CD14-positive monocyte (primary cell): ENCODE data around the gene CDK2. TPM values are rescaled to one million over a fixed set of nuclear protein-coding genes. Genes with fewer than 3 reads are reported as not detected.

Experiments
- DNase-seq, 3 donors: peaks; one replicate each; pipeline ENCODE4 v3.0.0-alpha.2; 2011 to 2022
- H2AFZ ChIP-seq: 2 replicates; pipeline ENCODE4 v1.6.0; 2012; ENCODE audit warnings: mild to moderate bottlenecking, low read depth, low read length, inconsistent platforms; ENCODE audit not compliant: insufficient read depth, poor library complexity, severe bottlenecking
- H3K27ac ChIP-seq, 2 donors: 1 replicate in 1 of 2; 2 replicates in 1 of 2; pipeline ENCODE4 v1.5.1; 2012 to 2013; ENCODE audit warnings: low read length in 2 of 2, control low read depth in 1 of 2, inconsistent platforms in 1 of 2, low read depth in 1 of 2, mild to moderate bottlenecking in 1 of 2
- H3K27me3 ChIP-seq, 2 donors: one replicate each; pipeline versions ENCODE4 v1.6.0 to v1.6.1; 2011 to 2013; ENCODE audit warnings: low read length in 2 of 2; ENCODE audit not compliant: control insufficient read depth in 2 of 2, insufficient read depth in 2 of 2
- H3K36me3 ChIP-seq, 2 donors: replicated peaks in 1 of 2; 1 replicate in 1 of 2; 2 replicates in 1 of 2; pipeline versions ENCODE4 v1.5.1 to v1.6.1; 2012 to 2013; ENCODE audit warnings: low read length in 2 of 2, control low read depth in 1 of 2, inconsistent platforms in 1 of 2, mild to moderate bottlenecking in 1 of 2; ENCODE audit not compliant: insufficient read depth in 2 of 2, control insufficient read depth in 1 of 2
- H3K4me1 ChIP-seq, 2 donors: 1 replicate in 1 of 2; 2 replicates in 1 of 2; pipeline versions ENCODE4 v1.5.1 to v1.6.1; 2012 to 2013; ENCODE audit warnings: low read length in 2 of 2, control low read depth in 1 of 2, inconsistent platforms in 1 of 2, mild to moderate bottlenecking in 1 of 2, moderate library complexity in 1 of 2; ENCODE audit not compliant: insufficient read depth in 2 of 2, control insufficient read depth in 1 of 2
- H3K4me2 ChIP-seq: replicated peaks from 2 replicates; pipeline ENCODE3; 2012; ENCODE audit warnings: low read length, moderate library complexity, mild to moderate bottlenecking; ENCODE audit not compliant: poor library complexity, severe bottlenecking; ENCODE audit errors: extremely low read depth
- H3K4me3 ChIP-seq, 3 experiments: fragments of 200-600 bp in 1 of 3; sonication (generic) in 1 of 3; replicated peaks in 1 of 3; 1 replicate in 2 of 3; 2 replicates in 1 of 3; pipeline ENCODE4 v1.5.1; 2011 to 2013; ENCODE audit warnings: low read length in 3 of 3, mild to moderate bottlenecking in 3 of 3, control low read depth in 2 of 3, low read depth in 2 of 3, inconsistent platforms in 1 of 3, moderate library complexity in 1 of 3
- H3K79me2 ChIP-seq: 2 replicates; pipeline ENCODE4 v1.6.0; 2012; ENCODE audit warnings: mild to moderate bottlenecking, control low read depth, inconsistent platforms, low read length, moderate library complexity; ENCODE audit not compliant: insufficient read depth
- H3K9ac ChIP-seq: 2 replicates; pipeline ENCODE4 v1.6.0; 2017; ENCODE audit warnings: low read length, mild to moderate bottlenecking; ENCODE audit not compliant: insufficient read depth, poor library complexity, severe bottlenecking
- H3K9me3 ChIP-seq, 2 donors: replicated peaks in 1 of 2; 1 replicate in 1 of 2; 2 replicates in 1 of 2; pipeline versions ENCODE4 v1.5.1 to v1.6.1; 2012 to 2013; ENCODE audit warnings: low read length in 2 of 2, control low read depth in 1 of 2; ENCODE audit not compliant: control insufficient read depth in 1 of 2, insufficient read depth in 1 of 2
- H4K20me1 ChIP-seq: 2 replicates; pipeline ENCODE4 v1.6.0; 2012; ENCODE audit warnings: mild to moderate bottlenecking, low read length, control low read depth, moderate library complexity; ENCODE audit not compliant: insufficient read depth
- H3K27ac Mint-ChIP-seq, 7 donors: one replicate each; pipeline ENCODE4 v1.8.0; 2020; ENCODE audit warnings: mild to moderate bottlenecking in 7 of 7, mixed read lengths in 7 of 7, moderate library complexity in 6 of 7, inconsistent platforms in 2 of 7
- H3K27me3 Mint-ChIP-seq, 3 donors: one replicate each; pipeline ENCODE4 v1.8.0; 2021 to 2022; ENCODE audit warnings: low read depth in 3 of 3, mild to moderate bottlenecking in 3 of 3, mixed read lengths in 3 of 3, moderate library complexity in 3 of 3, inconsistent platforms in 1 of 3
- H3K36me3 Mint-ChIP-seq, 2 donors: one replicate each; pipeline ENCODE4 v1.8.0; 2020; ENCODE audit warnings: mixed read lengths in 2 of 2, inconsistent platforms in 1 of 2, mild to moderate bottlenecking in 1 of 2
- H3K4me1 Mint-ChIP-seq: one replicate; pipeline ENCODE4 v1.8.0; 2020; ENCODE audit warnings: mild to moderate bottlenecking, mixed read lengths
- H3K4me3 Mint-ChIP-seq, 2 donors: one replicate each; pipeline ENCODE4 v1.8.0; 2020; ENCODE audit warnings: mild to moderate bottlenecking in 2 of 2, mixed read lengths in 2 of 2, moderate library complexity in 1 of 2
- H3K9me3 Mint-ChIP-seq, 7 donors: one replicate each; pipeline ENCODE4 v1.8.0; 2020 to 2022; ENCODE audit warnings: mixed read lengths in 7 of 7, mild to moderate bottlenecking in 6 of 7, moderate library complexity in 6 of 7, inconsistent platforms in 2 of 7
- WGBS: methylation state at CpG from one replicate; pipeline ENCODE4 v1.1.5; 2013; ENCODE audit warnings: missing lambda C conversion rate; ENCODE audit not compliant: insufficient coverage; 5-methylcytosine and 5-hydroxymethylcytosine counted together
- intact Hi-C, 2 donors: fragments of 100-400 bp; cut with micrococcal nuclease; formaldehyde crosslinking; loops; one replicate each; pipeline versions ENCODE4 v1.15.0 to v1.15.1; 2023
- polyA plus RNA-seq, 3 donors: library from polyadenylated mRNA; depleted of rRNA in 1 of 3; unstranded in 2 of 3; stranded (reverse) in 1 of 3; fragments of 300-500 nt in 2 of 3; fragments of >200 nt in 1 of 3; fragmentation: Illumina TruSeq in 2 of 3; gene quantifications; 1 replicate in 2 of 3; 2 replicates in 1 of 3; pipeline ENCODE4 v1.2.3, GENCODE V29; 2012 to 2021
- TF ChIP-seq, protein P1 (sequence below): fragments of 200-600 bp; IDR thresholded peaks from one replicate; pipeline ENCODE4 v1.8.0; 2022; ENCODE audit warnings: antibody characterized with exemption, mild to moderate bottlenecking

CDK2 gene
- polyA plus RNA-seq, 3 donors: 4.1 to 11.8 (median 4.7) TPM

DNA sequence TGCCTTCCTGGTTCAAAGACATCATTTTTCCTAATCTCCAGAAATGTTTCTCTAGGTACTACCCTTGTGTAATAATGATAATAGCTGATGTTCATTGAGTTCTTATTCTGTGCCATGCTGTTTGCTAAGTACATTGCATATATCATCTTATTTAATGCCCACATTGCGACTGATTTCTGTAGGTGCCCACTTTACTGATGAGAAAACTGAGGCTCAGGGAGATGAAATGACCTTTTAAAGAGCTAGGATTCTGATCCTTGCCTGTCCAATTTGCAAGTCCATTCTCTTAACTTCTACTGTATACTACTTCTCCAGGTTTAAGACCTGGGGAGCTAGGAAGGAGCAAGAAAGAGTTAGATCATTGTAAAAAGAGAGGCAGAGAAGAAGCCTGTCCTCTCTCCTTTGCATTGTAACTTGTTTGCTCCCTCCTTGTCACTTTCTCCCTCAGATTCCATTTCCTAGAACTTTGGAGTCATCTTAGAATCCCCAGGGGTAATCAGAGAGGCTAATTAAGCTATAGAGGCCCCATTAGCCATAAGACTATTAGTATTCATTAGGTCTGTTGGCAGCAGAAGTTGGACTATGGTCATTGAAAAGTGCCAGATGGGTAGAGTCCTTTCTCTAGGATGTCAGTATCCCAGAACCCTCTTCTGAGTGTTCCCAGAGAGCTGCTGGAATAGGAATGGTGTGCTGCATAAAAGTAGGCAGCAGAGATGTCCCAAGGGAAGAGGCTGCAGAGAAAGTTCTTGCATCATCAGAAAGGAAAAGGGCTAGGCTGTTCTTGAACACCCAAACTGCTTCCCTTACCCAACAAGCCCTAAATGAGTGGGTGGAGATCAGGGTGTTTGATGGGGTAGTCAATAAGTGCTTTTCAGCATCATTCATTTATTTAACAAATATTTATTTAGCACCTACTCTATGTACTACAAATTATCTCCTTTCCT, 32.6 kb upstream of the CDK2 start:
- Histone ChIP-seq H3K4me1 (peaks cover 44 to 47% of the 10 kb centered on the region in 2 donors), H2AFZ (no peak overlapping the region), H4K20me1 (peaks cover 13% of the 10 kb centered on the region), H3K79me2 (peaks cover 38% of the 10 kb centered on the region), H3K4me3 (no peak overlapping the region), H3K9me3 (no peaks in the 10 kb centered on the region), H3K36me3 (peaks cover 25 to 39% of the 10 kb centered on the region in 2 donors), H3K9ac (no peak overlapping the region), H3K4me2 (peak overlapping the region; percentile 88), H3K27ac (peak overlapping the region in 1 of 2 donors; percentile 96), H3K27me3 (no peaks in the 10 kb centered on the region)
- H3K27ac Mint-ChIP-seq: peak overlapping the region in 4 of 7 donors; percentile 15 to 46 (median 16)
- no CpG with 5 or more reads among the region's 1 CpG for WGBS
- H3K27me3 Mint-ChIP-seq: peaks cover 0 to 3% (median 1%) of the 10 kb centered on the region in 3 donors
- no peaks in the 10 kb centered on the region for H3K9me3 Mint-ChIP-seq
- intact Hi-C loops: loop anchor here in 1 of 2 donors (5.0 kb wide), 1 partner anchor 33 kb away; the partner anchor contains the start of genes CDK2 and PMEL
- DNase-seq: no peak
- TF ChIP-seq, protein P1, sequence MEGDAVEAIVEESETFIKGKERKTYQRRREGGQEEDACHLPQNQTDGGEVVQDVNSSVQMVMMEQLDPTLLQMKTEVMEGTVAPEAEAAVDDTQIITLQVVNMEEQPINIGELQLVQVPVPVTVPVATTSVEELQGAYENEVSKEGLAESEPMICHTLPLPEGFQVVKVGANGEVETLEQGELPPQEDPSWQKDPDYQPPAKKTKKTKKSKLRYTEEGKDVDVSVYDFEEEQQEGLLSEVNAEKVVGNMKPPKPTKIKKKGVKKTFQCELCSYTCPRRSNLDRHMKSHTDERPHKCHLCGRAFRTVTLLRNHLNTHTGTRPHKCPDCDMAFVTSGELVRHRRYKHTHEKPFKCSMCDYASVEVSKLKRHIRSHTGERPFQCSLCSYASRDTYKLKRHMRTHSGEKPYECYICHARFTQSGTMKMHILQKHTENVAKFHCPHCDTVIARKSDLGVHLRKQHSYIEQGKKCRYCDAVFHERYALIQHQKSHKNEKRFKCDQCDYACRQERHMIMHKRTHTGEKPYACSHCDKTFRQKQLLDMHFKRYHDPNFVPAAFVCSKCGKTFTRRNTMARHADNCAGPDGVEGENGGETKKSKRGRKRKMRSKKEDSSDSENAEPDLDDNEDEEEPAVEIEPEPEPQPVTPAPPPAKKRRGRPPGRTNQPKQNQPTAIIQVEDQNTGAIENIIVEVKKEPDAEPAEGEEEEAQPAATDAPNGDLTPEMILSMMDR: no peak
- peaks cover 53% of the 10 kb centered on the region for H3K4me1 Mint-ChIP-seq
- no peak overlapping the region for H3K4me3 Mint-ChIP-seq
- peaks cover 34 to 38% of the 10 kb centered on the region in 2 donors for H3K36me3 Mint-ChIP-seq

DNA sequence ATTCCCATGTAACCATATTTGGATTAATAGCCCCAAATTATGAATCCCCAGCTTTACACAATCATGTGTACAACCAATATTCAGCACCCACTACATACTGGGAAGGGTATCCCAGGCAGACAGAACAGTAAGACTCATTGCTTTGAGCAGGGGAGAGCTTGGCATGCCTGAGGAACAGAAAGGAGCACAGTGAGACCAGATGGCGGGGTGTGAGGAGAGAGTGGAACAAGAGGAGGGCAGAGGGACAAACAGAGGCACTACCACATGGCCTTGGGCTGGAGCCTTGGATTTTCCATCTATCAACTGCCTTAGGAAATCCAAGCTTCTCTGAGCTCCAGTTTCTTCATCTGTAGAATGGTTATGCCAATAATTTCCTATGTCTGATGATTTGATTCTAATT, 31.9 kb upstream of the CDK2 start:
- H3K27me3 Mint-ChIP-seq: peaks cover 0 to 3% (median 1%) of the 10 kb centered on the region in 3 donors
- Histone ChIP-seq H2AFZ (no peak overlapping the region), H3K9me3 (no peaks in the 10 kb centered on the region), H3K4me2 (no peak overlapping the region), H4K20me1 (peaks cover 13% of the 10 kb centered on the region), H3K36me3 (peaks cover 32 to 46% of the 10 kb centered on the region in 2 donors), H3K9ac (no peak overlapping the region), H3K4me1 (peaks cover 37 to 40% of the 10 kb centered on the region in 2 donors), H3K4me3 (no peak overlapping the region), H3K27me3 (no peaks in the 10 kb centered on the region), H3K27ac (no peak overlapping the region), H3K79me2 (peaks cover 34% of the 10 kb centered on the region)
- 100% methylated on average over 1 of the region's 1 CpG for WGBS
- peaks cover 48% of the 10 kb centered on the region for H3K4me1 Mint-ChIP-seq
- intact Hi-C loops: loop anchor here in 1 of 2 donors (5.0 kb wide), 1 partner anchor 33 kb away; the partner anchor contains the start of genes CDK2 and PMEL
- H3K9me3 Mint-ChIP-seq: no peaks in the 10 kb centered on the region
- peaks cover 38 to 44% of the 10 kb centered on the region in 2 donors for H3K36me3 Mint-ChIP-seq
- TF ChIP-seq, protein P1: no peak
- no peak for DNase-seq
- no peak overlapping the region for H3K4me3 Mint-ChIP-seq
- H3K27ac Mint-ChIP-seq: peak overlapping the region in 1 of 7 donors; percentile 39
